ENCODE measurements around the gene NEK7.

NEK7 gene

GRCh38 chr1:198263186-198263585 is 106.4 kb downstream of the NEK7 start:
- no peak for DNase-seq

DNA sequence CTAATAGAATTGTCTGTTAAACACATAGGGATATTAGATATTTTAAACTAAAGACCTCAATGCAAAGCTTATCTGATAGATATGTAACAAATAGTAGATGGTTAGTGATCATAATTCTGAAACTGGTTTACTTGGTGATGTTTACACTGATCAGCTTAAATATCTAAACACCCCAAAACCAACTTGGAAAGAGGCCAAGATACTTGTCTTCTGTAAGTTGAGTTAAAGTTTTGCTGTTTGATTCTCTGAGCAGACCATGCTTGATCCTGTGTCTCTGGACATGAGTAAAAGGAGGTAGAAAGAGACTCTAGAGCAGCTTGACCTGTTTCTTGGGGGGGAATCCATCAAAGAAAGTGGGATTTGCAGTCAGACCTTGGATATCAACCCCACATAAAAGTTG is 107.5 kb downstream of the NEK7 start:
- DNase-seq, result no peak

GRCh38 chr1:198265073-198265661 is 108.4 kb downstream of the NEK7 start:
- DNase-seq, result no peak

- no peak for DNase-seq
These were observed 110.3 kb downstream of the NEK7 start for GRCh38 chr1:198267056-198267455.

- no peak for DNase-seq
These were observed 111.1 kb downstream of the NEK7 start for GRCh38 chr1:198267921-198268320.

DNA sequence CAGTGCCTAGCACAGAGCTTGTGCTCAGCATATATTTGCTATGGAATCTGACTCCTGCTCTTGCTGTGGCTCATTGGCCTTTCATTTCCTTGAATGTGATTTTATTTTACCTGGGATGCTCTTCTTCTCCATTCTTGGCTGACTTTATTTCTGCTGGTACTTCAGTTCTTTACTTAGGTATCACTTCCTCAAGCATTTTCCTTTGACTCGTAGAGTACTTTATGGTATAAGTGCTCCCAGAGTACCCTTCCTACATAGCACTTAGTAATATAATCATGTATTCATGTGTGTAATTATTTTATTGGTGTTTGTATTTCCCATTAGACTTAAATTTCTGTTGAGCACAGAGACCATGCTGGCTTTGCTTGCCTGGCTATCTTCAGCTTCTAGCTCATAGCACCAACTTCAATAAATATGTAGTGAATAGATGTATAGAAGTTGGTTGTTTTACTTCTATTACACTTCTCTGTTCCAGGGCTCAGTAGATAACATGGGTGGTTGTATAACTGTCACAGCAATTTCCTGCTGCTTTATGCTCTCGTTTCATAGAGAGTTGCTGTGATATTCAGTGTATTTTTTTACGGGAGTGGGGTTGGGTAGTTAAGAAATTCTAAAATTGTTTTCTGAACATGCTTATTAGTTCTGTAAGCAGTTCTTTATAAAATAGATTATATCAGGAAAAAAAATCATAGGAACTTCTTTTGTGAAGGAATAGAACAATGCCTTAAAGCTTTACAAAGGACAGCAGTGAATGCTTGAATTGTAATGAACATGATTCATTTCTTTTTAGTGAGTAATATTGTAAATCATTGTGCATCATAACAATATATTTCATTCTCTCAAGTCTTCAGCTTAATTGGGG is 112.2 kb downstream of the NEK7 start:
- DNase-seq, result no peak

GRCh38 chr1:198269646-198269940 is 112.8 kb downstream of the NEK7 start:
- DNase-seq, result no peak

DNA sequence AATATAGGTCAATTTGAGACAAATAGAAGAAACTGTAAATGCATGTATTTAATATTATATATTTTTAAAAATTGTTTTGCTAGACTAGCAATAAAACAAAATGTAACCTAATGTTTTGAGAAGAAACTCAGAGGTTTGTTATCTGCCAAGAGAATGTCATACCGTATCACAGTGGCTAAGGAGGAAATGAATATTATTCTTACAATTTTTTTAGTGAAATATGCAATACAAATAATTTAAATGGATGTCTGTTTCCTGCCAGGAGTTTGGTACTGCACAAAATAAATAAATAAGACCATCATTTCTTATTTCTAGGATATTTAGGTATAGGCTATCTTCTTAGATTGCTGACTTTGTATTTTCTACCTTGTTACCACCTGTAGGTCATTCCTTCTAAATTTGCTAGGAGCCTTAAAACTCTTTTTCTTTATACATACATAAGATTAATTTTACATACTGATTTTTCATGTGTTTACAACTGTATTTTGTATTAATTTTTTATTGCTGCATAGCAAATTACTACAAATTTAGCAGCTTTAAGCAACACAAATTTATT is 113.6 kb downstream of the NEK7 start:
- DNase-seq, result no peak

GRCh38 chr1:198271467-198271866 is 114.7 kb downstream of the NEK7 start:
- DNase-seq, result no peak

DNA sequence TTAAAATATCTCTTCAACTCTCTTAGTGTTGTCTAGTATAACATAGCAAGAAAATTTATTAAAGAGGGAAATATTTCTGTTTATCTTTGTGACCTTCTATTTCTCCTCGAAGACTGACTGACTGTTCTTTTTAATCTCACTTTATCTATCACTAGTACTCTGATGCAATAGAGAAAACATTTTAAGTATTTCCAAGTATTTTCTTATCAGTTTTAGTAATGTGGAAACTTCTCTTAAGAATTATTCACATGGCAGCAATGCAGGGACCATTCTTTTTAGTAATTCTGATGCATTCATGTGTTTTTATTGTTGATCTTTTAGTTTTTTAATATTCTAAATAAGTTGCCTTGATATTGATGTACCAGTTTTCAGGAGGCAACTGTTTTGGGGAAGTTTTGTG is 115.7 kb downstream of the NEK7 start:
- no peak for DNase-seq

GRCh38 chr1:198273748-198274295 is 117.0 kb downstream of the NEK7 start:
- no peak for DNase-seq

DNA sequence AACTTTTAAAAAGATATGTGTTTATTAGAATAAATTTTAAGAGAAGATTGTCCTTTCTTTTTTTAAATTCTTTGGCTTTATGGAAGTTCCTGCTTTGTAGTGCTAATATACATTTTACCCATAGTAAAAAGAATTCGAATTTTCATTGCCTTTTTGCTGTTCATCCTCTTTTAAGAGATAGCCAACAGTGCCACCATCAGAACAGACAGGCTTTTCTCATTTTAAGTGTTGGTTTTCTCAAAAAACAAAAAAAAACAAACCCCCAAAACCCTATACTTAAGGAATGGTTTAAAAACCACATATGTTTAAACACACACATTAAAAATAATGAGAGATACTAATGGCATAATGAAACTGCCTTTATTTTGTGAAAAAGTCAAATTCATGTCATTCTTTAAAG is 118.8 kb downstream of the NEK7 start:
- no peak for DNase-seq

DNA sequence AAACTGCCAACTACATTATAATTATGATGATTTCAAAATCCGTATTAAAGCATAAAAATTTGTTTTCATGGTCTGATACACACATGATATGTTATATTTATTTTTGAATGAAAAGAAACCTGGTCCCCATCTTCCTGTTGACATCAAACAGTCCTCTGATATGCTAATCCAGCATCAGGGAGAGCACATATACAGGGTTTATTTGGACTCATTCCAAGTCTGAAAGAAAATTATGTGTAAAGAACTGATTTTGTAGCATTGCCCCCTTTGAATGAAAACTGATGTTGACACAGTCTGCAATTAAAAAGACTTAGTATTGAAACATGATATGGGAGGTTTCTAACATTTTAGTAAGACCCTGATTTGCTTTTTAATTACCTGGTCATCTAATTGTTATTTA is 119.4 kb downstream of the NEK7 start:
- DNase-seq, result no peak

DNA sequence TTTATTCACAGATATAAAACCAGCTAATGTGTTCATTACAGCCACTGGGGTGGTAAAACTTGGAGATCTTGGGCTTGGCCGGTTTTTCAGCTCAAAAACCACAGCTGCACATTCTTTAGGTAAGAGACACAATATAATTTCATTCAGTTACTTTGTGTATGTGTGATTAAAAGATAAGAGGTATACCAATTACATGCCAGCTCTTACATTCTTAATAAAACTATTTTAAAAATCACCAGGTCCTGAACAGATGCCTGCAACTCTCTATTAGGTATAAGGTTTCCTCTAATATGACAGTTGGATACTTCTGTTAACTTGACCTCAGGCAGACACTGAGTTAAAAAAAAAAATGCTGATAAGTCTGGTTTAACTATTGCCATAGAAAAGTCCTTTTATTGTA is 122.1 kb downstream of the NEK7 start:
- DNase-seq, result no peak

DNA sequence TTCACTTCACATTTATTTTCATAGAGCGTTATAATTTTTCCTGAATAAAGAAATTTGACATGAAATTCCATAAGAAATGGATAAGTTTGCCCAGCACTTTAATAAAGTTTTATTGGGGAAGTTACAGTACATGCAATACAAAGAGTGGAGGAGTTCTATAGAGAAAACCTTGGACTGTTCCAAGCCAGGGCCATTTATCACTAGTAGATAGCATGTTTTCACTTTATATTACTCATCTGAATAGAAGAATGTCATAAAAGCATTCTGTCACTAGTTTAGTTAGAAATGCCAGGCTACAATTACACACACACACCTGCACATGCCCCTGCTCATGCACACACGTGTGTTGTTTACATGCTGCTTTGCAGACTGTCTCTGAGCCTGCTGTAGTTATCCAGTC is 123.3 kb downstream of the NEK7 start:
- no peak for DNase-seq

- no peak for DNase-seq
These were observed 125.1 kb downstream of the NEK7 start for GRCh38 chr1:198281911-198282310.

GRCh38 chr1:198283222-198283621 is 126.4 kb downstream of the NEK7 start:
- no peak for DNase-seq

GRCh38 chr1:198287916-198288315 is 131.1 kb downstream of the NEK7 start:
- DNase-seq, result no peak

GRCh38 chr1:198290089-198290683 is 133.4 kb downstream of the NEK7 start:
- no peak for DNase-seq

DNA sequence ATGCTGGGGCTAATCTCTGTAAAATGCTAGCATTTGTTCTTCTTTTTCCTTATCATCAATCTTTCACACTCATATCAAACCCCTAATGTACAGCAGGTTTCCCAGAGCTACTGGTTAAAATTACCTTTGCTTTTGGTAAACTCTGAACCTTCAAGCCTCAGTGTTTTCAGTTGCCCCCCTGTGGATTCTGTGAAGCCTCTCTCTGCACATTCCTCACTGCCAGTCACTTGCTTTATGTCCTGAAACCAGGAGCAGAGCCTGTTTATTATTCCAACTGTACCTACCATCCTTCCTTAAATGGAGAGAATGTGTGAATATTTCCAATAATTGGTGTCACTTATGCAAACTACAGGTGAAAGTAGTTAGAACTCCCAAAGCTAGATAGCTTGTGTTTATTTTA is 134.2 kb downstream of the NEK7 start:
- no peak for DNase-seq

DNA sequence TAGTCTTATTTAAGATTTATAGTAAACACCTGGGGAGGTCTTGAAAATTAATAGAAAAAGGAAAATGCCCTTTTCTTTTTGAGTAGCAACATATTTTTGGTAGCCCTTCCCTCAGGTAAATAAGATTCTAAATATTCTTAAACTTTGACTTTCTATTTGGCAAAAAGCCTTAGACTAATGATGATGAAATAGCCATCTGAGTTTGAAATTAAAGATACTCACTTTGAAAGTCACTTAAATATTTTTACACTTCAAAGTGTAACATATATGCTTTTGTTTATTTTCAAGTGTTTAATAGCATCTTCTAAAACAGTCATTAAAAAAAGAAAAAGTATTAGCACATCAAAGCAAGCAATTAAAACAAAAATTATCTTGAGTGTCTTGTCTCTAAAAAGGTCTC is 135.1 kb downstream of the NEK7 start:
- DNase-seq, result no peak

DNA sequence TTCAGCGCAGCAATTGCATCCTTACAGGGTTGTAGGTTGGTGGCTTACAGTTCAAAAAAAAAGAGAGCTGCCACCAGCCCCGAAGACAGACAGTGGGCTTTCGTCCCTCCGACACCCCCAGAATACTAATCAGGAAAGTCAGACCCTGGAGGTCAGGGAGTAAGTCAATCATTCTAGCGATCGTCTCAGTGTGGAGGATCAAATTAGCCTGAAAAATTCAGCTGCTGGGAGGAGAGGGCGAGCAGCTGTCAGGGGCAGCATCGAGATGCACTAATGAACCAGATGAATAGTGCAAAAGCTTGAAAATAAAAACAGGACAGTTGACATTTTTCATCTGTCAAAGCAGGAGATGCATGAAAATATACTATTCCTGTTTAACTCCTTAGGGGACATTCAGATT is 138.4 kb downstream of the NEK7 start:
- DNase-seq, result no peak

- no peak for DNase-seq
These were observed 139.2 kb downstream of the NEK7 start for GRCh38 chr1:198295971-198296370.

- no peak for DNase-seq
These were observed 140.5 kb downstream of the NEK7 start for GRCh38 chr1:198297281-198297680.

Data from NCI-H1092 (cell line).